Activated effector memory CD4-positive, alpha-beta T cell treated with Interleukin-2 at 50 U/mL for 16 hours (primary cell): ENCODE data around the gene CEP128.

ENCODE experiments used
- DNase-seq: peaks from one replicate; pipeline ENCODE4 v3.0.0-alpha.2; 2020

Gene CEP128

DNA sequence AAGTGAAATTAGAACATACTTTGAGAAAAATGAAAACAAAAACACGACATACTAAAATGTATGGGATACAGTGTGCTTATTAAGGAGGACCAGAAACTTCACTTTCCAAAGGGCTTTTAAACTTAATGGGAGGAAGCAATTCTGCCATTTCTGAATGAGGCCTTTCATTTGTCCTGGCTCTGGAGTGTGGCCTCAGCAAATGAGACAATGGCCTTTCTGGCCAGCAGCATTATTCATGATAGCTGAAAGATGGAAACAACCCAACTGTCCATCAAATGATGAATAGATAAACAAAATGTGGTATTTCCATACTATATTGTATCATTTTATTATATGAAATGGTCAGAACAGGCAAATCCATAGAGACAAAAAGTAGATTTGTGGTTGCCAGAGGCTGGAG lies 338.6 kb downstream of the CEP128 start:
- DNase-seq = no peak

- DNase-seq = no peak
Observed at GRCh38 chr14:80587096-80587724, 354.3 kb downstream of the CEP128 start.

DNA sequence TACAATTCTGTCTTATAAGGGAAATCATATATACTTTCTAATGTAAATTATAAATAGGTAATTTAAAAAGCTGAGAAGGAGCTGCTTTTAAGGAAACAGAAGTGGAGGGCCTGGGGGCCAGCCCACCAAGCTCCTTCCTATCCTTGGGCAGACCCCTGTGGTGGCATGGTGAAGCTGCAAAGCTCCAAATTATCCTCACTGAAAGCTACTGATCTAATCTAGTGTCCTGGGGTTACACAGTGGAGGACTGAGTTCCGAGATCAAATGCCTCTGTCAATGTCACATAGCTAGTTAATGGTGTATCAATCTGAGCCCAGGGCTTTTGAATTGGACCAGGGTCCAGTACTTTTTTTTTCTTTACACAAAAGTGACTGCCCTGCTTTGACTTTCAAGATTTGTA lies 355.4 kb downstream of the CEP128 start:
- no peak for DNase-seq

DNA sequence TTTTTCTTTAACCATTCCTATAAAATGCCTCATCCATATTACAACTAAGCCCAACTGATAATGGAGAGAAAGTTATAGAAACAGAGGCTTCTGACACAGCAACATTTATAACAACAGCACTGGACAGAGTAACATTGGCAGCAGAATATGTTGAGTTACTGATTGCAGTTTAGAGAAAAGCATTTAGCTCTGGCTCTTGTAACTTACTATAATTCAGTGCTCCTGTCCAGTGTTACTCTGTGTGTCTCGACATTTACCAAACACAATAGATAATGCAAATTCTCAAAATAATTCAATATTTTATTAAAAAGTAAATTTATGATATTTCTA lies 356.1 kb downstream of the CEP128 start:
- DNase-seq = no peak

GRCh38 chr14:80584744-80585505 lies 356.6 kb downstream of the CEP128 start:
- DNase-seq = no peak

DNA sequence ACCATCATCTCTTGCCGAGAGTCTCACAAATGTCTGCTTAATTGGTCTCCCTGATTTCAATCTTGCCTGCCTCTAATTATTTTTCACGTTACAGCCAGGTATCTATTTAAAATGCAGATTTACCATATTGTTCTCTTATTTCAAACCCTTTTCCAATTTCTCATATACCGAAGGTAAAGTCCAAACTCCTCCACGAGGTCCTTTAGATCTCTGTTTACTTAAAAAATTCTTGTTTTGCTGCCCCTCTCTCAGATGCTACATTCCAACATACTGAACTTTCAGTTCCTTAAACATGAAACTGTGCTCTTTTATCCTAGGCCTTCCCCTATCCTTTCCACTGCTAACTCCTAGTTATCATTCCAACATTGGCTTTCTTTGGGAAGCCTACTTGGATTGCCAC lies 363.9 kb downstream of the CEP128 start:
- no peak for DNase-seq

- no peak for DNase-seq
Observed at GRCh38 chr14:80576401-80576800, 365.1 kb downstream of the CEP128 start.

- DNase-seq = no peak
Observed at GRCh38 chr14:80575763-80576162, 365.8 kb downstream of the CEP128 start.

DNA sequence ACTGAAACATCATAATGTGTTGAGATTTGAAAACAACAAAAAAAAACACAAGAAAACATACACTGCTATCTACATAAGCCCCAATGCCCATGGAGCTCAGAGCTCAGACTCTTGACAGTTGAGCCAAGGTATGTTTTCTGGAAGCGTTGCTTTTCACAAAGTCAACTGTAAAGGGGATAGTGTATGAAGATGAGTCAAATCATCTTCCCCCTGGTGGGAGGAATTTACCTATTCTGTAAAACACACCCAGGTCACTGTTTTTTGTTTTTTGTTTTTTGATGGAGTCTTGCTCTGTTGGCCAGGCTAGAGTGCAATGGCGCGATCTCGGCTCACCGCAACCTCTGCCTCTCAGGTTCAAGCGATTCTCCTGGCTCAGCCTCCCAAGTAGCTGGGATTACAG lies 368.9 kb downstream of the CEP128 start:
- DNase-seq = no peak

GRCh38 chr14:80570930-80571298 lies 370.6 kb downstream of the CEP128 start:
- no peak for DNase-seq

DNA sequence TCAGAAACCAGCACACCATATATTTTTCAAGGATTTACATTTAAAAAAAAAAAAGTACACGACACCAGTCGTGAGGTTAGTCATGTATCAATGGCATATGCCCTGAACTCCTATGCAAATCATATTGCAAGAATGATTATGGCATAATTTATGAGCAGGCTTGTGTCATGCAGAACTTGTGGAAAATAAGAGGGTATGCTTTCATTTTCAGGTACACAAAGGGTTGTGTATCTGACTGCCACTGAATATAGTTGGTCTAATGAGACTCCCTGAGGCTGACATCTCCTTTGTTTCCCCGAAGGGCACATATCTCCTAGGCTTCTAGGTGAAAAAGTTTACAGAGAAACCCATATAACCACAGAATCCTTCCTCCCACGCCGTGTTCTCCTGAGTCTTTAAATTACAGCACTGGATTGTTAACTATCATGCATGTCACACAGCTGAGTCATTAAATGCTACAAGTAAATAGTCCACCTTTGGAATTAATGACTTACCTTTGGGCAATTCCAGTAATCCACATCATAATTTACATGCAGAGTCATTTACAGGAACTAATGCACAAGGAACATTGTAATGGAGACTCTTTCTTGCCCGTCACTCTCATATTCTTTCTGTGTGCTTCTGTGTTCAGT lies 373.5 kb downstream of the CEP128 start:
- no peak for DNase-seq

GRCh38 chr14:80565001-80565400 lies 376.5 kb downstream of the CEP128 start:
- DNase-seq = no peak

GRCh38 chr14:80564051-80564450 lies 377.5 kb downstream of the CEP128 start:
- no peak for DNase-seq

- no peak for DNase-seq
Observed at GRCh38 chr14:80560800-80561657, 380.5 kb downstream of the CEP128 start.

GRCh38 chr14:80554139-80554538 lies 387.4 kb downstream of the CEP128 start:
- DNase-seq = no peak

DNA sequence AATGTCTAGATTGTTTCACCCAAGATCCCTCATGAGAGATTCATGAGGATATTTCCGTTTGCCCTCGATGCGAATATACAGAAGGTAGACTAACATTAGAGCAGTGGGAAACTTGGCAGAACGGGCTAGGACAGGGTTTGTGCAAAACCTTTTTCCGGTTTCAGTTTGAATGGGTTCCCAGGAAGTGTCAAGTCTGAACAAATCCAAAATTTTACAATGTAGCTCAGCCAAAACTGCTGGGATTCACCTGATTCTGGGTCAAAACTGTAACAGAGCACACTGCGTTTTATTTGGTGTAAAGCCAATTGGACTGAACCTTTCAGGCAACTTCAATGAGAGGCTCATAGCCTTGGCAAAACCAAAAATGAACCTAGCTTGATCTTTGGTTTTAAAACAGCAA lies 392.4 kb downstream of the CEP128 start:
- no peak for DNase-seq

- no peak for DNase-seq
Observed at GRCh38 chr14:80545935-80546854, 395.3 kb downstream of the CEP128 start.

- no peak for DNase-seq
Observed at GRCh38 chr14:80544366-80544765, 397.2 kb downstream of the CEP128 start.

GRCh38 chr14:80543211-80543610 lies 398.3 kb downstream of the CEP128 start:
- DNase-seq = no peak

- DNase-seq = no peak
Observed at GRCh38 chr14:80538633-80539375, 402.7 kb downstream of the CEP128 start.

DNA sequence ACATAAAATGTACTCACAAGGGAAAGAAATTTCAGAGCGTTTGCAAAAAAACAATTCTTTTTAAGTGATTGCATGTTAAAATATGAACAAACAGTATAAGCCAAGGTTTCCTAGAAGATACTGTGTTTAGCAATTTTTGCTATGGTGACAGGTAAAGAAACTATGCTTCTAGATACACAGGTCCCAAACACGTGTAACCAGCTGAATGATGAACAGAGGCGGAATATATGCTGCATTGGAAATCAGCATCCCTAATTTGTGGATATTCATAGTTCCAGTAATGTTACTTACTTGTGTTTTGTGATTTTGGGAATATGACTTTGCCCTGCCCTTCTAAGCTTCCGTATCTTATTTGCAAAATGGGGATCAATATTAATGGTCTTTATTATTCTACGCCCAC lies 403.9 kb downstream of the CEP128 start:
- DNase-seq = no peak

DNA sequence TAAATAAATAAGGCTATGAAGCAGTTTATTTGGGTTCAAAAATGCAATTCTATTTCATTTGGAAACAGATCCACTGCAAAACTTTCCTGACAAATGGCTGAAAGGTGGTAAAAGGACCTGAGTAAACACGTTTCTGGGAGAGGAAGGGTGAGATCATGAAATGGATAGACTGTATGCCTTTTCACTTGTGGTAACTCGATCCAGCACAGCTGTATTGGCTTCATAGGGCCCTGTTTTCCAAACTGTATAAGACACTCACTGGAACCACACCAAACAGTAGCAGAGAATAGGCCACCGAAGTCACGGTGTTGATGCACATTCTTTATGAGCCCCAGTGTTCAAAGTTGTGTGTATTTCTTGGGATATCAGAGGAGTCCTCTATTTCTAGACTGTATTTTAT lies 405.1 kb downstream of the CEP128 start:
- DNase-seq = no peak
